Brain microvascular endothelial cell (primary cell): Measurements from ENCODE around the gene KATNAL1.

Experiments used
- DNase-seq: peaks from one replicate; pipeline ENCODE4 v3.0.0-alpha.2; 2020
- H3K27ac ChIP-seq: fragments of 250-450 bp; sonication (Bioruptor Pico); 2 replicates; pipeline ENCODE4 v1.5.1; 2020; ENCODE audit warnings: mild to moderate bottlenecking, moderate library complexity
- H3K27me3 ChIP-seq: fragments of 250-450 bp; sonication (Bioruptor Pico); replicated peaks from 2 replicates; pipeline ENCODE4 v1.5.1; 2020; ENCODE audit warnings: mild to moderate bottlenecking
- H3K36me3 ChIP-seq: fragments of 250-450 bp; sonication (Bioruptor Pico); replicated peaks from 2 replicates; pipeline ENCODE4 v1.5.1; 2020; ENCODE audit warnings: mild to moderate bottlenecking
- H3K4me3 ChIP-seq: 2 replicates; pipeline ENCODE4 v1.5.1; 2011; ENCODE audit warnings: low read depth, mild to moderate bottlenecking, control low read depth, low read length, moderate library complexity
- in situ Hi-C: cut with HindIII; loops from 2 replicates; pipeline ENCODE4 v1.10.0; 2017; ENCODE audit warnings: low sequenced_read_pairs, low pct_ligation_motif_present
- TF ChIP-seq, protein P1 (sequence below): IDR thresholded peaks from 2 replicates; pipeline ENCODE4 v1.5.1; 2011; ENCODE audit warnings: low read depth, mild to moderate bottlenecking, moderate library complexity, low read length, control low read depth, inconsistent platforms; ENCODE audit errors: missing control alignments

KATNAL1 gene

GRCh38 chr13:30319130-30319529 is 11.8 kb upstream of the KATNAL1 start:
- Histone ChIP-seq H3K36me3 (no peaks in the 10 kb centered on the region), H3K27ac (no peak overlapping the region), H3K4me3 (no peak overlapping the region), H3K27me3 (no peaks in the 10 kb centered on the region)
- TF ChIP-seq, protein P1, sequence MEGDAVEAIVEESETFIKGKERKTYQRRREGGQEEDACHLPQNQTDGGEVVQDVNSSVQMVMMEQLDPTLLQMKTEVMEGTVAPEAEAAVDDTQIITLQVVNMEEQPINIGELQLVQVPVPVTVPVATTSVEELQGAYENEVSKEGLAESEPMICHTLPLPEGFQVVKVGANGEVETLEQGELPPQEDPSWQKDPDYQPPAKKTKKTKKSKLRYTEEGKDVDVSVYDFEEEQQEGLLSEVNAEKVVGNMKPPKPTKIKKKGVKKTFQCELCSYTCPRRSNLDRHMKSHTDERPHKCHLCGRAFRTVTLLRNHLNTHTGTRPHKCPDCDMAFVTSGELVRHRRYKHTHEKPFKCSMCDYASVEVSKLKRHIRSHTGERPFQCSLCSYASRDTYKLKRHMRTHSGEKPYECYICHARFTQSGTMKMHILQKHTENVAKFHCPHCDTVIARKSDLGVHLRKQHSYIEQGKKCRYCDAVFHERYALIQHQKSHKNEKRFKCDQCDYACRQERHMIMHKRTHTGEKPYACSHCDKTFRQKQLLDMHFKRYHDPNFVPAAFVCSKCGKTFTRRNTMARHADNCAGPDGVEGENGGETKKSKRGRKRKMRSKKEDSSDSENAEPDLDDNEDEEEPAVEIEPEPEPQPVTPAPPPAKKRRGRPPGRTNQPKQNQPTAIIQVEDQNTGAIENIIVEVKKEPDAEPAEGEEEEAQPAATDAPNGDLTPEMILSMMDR, result no peak
- in situ Hi-C loops, result no loop called here
- no peak for DNase-seq

DNA sequence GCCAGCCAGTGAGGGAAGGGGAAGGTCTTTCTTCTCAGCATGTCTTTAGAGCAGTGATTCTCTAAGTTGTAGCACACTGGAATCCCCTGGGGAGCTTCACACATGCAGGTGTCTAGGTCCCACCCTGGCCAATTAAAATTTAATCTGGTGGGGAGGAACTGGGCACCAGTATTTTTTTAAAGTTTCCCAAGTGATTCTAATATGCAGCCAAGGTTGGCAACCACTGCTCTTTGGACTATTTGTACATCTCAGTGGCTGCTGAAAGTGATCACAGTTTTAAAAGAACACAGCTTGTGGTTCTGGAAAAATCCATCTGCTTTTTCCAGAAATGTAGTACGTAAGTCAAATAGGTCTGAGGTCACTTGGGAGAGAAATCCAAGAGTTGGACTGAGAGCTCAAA is 10.7 kb upstream of the KATNAL1 start:
- Histone ChIP-seq H3K4me3 (no peak overlapping the region), H3K36me3 (no peaks in the 10 kb centered on the region), H3K27ac (no peak overlapping the region), H3K27me3 (no peaks in the 10 kb centered on the region)
- TF ChIP-seq, protein P1, result no peak
- in situ Hi-C loops, result no loop called here
- no peak for DNase-seq

DNA sequence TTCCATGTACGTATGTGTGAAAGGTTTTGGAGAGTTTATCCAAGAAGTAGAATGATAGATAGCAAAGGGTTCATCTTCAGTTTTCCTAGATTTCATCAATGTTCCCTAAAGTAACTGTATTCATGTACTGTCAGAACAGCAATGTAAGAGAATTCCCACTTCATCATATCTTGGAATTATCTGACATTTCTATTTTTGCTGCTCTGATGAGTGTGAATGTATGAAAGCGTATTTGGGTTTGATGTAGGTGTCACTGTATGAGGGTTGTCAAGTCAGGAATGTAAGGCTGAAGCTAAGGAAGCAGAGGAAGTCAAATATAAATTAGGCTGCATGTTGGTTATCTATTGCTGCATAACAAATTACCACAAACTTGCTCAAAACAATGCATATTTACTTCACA is 7.2 kb upstream of the KATNAL1 start:
- Histone ChIP-seq H3K27me3 (no peaks in the 10 kb centered on the region), H3K36me3 (no peaks in the 10 kb centered on the region), H3K4me3 (no peak overlapping the region), H3K27ac (no peak overlapping the region)
- in situ Hi-C loops, result no loop called here
- no peak for DNase-seq
- TF ChIP-seq, protein P1, result no peak

GRCh38 chr13:30314069-30314468 is 6.7 kb upstream of the KATNAL1 start:
- no peaks in the 10 kb centered on the region for H3K36me3 ChIP-seq
- no peak for DNase-seq
- in situ Hi-C loops, result no loop called here
- H3K27me3 ChIP-seq, result no peaks in the 10 kb centered on the region
- no peak overlapping the region for H3K27ac ChIP-seq
- TF ChIP-seq, protein P1, result no peak
- H3K4me3 ChIP-seq, result no peak overlapping the region

DNA sequence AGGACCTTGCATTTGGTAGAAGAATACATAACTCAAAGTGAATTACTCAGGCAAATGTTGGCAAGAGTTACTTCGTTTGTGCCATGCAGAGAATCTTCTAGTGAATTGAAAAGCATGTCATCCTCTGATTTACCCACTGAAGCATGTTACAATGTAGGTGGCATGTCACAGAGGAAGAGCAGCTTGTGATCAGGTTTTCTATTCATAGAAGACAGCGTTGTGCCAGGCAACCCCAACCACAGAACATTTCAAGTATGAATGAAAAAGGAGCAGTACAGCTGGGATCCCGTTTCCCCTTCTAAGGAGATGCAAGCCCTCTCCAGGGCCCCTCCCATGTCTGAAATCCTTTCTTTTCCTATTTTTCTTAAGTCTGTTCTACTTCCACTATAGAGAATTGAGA is 6.0 kb upstream of the KATNAL1 start:
- Histone ChIP-seq H3K4me3 (no peak overlapping the region), H3K27me3 (no peaks in the 10 kb centered on the region), H3K36me3 (no peaks in the 10 kb centered on the region), H3K27ac (no peak overlapping the region)
- TF ChIP-seq, protein P1, result no peak
- in situ Hi-C loops, result no loop called here
- DNase-seq, result no peak

- no peaks in the 10 kb centered on the region for H3K27me3 ChIP-seq
- no peak overlapping the region for H3K4me3 ChIP-seq
- TF ChIP-seq, protein P1, result no peak
- in situ Hi-C loops, result no loop called here
- H3K36me3 ChIP-seq, result no peaks in the 10 kb centered on the region
- H3K27ac ChIP-seq, result no peak overlapping the region
- DNase-seq, result no peak
Measured at GRCh38 chr13:30312904-30313303, 5.6 kb upstream of the KATNAL1 start.
